HG03139 (cell line): ENCODE data around the gene DHX16.

Source experiments
- ATAC-seq: cut with Tn5 transposase; IDR thresholded peaks from one replicate; pipeline ENCODE4 v1.9.1; 2021; ENCODE audit not compliant: unreplicated experiment

Gene DHX16

GRCh38 chr6:30696432-30696831 lies 23.6 kb upstream of the DHX16 start:
- no peak for ATAC-seq

DNA sequence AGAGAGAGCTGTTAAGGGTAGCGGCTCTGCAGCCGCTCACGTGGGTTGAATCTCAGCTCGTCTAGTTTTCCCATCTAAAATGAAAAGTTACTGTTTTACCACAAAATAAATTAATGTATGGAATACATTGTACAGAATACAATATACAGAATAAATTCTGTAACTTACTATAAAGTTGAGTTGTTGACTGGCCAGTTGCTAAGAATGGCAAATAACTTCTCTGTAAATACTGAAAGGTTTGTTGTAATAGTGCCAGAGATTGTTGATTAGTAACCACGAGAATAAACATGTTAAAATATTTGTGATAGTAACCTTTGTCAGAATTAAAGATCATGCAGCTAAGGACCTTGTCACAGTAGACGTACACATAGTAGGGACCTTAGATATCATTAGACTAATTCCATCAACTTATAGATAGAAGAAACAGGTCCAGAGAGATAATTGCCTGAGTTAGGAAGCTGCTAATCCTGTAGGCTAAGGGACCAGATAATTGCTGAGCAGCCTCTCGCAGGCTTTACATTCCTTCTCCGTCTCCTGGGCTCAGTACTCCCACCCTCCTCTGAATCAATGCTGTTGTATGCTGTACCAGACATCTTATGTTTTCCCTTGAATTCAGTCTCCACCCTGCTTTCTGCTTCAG lies 18.5 kb upstream of the DHX16 start:
- no peak for ATAC-seq

DNA sequence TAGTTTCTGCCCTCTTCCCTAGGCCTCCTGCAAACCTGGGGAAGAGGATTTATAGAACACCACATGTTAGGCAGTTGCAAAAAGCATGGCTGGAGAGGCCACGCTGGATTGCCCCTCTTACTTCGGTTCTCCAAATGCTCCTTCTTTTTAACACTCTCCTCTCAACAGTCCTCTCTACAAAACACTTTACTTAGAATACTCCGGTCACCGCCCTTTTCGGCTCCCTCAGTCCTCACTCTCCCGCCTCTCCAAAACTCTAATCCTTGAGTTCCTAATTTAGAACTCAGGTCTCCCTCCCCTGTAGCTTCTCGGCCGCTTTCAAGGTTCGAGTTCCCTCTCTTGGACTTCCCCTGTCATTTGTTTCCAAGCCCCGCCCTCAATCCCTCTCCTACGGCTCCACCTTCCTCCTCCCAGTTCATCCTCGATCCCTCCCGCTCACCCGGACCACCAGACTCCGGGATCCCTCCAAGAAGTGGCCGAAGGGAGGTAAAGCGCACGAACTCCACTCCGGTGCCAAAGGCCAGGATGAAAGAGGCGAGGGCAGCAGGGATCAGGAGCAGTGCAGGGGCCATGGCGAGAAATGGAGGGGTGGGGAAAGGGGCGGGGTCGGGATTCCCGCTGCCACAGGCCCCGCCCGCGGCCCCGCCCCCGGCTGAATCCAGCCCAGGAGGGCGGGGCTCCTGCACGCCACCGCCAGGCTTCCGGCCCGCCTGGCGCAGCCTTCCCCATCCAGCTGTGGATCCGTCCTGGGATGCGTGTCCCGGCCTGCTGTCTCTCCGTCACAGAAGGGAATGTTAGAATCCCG lies 17.8 kb upstream of the DHX16 start, which contains the start of gene NRM:
Gene NRM, minus strand, starts transcription at position 582 of the 805 bp plus-strand sequence. Its CDS starts 10 bp downstream, at position 572.
- peak; percentile 26 for ATAC-seq

DNA sequence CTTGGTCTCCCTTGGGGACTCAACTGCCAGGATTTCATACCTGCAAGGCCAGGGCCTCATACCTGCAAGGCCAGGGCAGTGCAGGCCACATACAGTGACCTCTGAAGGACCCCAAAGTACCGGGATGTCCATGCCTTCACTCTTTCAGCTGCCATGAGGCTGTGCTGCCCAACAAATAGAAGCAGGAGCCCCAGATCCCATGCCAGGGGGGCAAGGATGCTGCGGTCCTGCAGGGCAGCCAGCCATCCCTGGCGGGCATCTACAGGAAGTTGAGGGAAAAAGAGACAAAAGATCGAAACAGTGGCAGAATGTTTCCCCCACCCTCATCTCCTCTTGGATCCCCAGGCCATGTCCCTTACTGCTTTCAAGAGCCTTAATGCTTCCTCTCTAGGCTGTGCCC lies 17.2 kb upstream of the DHX16 start:
- ATAC-seq = no peak

GRCh38 chr6:30689022-30689865 lies 16.4 kb upstream of the DHX16 start:
- no peak for ATAC-seq

DNA sequence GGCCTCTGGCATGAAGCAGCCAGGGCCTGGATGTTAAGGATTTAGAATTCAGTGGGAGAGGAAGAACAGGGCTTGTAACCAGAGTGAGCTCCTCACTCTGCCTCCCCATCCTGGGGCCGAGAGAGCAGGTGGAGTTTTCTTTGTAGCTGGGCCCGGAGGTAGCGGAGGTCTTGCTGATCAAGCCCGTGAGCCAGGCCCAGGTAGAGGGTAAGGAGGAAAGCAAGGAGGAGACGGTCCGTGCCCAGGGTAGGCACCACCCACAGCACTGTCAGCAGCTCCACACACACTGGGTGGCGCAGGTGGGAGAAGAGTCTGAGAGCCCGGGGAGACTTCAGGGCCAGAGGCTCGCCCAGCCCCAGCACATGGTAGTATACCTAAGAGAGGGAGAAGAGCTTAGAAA lies 15.8 kb upstream of the DHX16 start:
- no peak for ATAC-seq

GRCh38 chr6:30687659-30688431 lies 15.0 kb upstream of the DHX16 start:
- ATAC-seq = no peak

DNA sequence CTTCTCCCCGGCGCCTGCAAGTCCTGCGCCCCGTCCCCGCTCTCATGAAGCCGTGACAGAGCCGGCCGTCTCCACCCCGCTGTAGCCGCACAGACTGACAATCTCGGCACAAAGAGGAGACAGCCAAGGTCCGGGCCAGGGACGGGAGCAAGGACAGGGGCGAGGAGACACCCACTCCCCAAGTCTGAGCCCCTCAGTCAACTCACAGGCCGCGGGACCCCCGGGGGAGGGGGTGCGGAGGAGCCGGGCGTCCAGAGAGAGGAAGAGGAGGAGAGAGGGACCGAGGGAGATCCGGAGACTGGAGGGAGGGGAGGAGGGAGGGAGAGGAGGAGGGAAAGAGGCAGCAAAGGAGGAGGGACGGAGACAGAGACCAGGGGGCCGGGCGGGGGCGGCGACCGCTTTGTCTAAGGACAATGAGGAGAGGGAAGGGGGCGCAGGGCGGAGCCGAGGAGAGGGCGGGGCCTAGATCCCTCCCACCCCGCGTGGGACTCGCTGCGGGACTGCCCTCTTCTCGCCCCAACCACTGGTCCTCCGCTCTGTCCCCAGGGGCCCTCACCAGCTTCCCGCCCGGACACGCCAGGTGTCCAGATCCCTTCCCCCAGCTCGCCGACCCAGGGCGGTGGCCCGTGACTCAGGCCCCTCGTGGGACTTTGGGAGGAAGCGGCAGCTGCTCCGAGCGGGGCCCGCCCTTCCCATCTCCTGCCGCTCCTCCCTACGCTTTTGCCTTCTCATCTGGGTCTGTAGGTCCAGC lies 14.3 kb upstream of the DHX16 start:
- peak; percentile 35 for ATAC-seq

GRCh38 chr6:30686009-30686907 lies 13.5 kb upstream of the DHX16 start, which contains the start of gene PPP1R18:
PPP1R18 (minus strand) TSS chr6:30686645; CDS start chr6:30686018, 627 bp downstream.
- ATAC-seq = no peak

DNA sequence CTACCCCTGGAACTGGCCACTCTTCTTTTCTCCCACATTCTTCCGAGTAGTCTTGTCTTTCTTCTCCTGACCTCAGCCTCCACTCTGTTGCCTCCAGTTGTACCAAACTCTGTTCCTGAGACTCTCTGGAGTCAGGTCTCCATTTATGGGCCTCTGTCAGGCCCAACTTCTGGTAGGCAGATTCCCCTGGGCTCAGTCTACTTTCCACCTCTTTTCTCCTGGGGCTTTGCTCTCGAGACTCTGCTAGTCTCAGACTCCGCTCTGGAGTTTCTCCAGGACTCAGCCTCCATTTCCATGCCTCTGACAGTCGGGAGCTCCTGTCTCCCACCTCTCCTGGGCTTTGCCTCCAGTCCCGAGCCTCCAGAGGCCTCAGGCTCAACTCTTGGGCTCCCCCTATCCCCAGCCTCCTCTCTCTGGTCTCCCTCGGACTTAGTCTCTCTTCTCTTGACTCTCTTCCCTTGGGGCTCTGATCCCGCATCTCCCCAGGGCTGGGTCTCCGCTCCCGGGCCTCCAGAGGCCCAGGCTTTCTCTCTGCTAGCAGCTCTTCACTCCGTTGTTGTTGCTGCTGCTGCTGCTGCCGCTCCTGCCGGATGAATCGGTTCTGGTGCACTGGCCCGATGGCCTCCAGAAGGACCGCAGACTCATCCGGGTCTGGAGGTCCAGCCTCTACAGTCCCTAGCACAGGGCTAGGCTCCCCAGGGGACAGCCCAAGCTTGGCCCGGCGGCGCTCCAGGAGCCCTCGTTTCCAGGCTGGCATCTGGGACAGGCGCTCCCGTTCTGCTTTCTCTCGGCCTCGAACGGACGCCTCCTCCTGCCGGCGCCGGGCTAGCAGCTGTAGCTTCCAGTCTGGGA lies 12.6 kb upstream of the DHX16 start:
- ATAC-seq = no peak

DNA sequence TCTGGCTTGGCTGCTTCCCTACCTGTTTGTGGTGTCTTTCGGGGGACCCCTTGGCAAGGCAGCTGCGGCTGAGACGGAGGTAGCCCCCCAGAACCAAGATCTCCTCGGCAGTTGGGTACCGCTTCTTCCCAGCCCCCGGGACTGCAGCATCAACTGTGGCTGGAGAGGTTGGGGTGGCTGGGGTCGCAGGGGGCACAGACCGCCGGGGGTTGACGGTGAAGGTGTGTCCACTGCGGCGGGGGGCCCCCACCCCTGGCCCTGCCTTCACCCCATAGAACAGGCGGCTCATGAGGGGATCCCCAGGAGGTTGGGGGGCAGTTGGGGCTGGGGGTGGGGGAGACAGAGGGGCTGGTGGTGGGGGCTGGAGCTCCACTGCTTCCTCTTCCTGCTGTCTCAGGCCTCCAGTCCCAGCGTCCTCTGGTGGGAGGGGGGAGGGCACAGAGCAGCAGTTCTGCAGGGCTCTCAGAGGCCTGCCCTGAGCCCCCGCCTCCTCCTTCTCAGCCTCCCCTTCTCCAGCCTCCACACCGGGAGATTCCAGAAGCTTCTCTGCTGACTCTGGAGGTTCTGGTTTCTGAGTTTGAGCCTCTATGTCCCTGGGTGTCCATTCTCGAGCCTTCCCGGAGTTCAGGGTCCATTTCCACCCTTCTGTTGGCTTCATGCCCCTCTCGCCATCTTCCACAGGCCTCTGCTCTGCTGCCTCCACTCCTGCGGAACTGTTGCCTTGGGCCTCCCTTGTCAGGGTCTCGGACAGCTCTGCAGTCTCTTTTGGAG lies 11.8 kb upstream of the DHX16 start:
- ATAC-seq = no peak

DNA sequence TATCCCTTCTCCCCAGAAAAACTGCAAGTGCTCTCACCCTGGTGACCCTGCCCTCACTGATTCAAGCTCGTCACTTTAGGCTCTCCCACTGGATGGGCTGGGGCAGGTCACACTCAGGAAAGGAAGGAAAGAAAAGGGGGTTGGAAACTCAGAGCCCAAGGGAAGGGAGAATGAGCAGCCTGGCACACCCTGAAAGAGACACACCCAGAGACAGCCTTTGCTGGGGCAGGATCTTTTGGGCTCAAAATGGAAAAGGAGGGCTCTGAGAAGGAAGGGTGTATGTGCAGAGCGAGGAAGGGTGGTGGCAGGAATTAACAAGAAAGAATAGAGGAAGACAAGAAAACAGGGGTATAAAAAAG lies 11.2 kb upstream of the DHX16 start:
- ATAC-seq = no peak

DNA sequence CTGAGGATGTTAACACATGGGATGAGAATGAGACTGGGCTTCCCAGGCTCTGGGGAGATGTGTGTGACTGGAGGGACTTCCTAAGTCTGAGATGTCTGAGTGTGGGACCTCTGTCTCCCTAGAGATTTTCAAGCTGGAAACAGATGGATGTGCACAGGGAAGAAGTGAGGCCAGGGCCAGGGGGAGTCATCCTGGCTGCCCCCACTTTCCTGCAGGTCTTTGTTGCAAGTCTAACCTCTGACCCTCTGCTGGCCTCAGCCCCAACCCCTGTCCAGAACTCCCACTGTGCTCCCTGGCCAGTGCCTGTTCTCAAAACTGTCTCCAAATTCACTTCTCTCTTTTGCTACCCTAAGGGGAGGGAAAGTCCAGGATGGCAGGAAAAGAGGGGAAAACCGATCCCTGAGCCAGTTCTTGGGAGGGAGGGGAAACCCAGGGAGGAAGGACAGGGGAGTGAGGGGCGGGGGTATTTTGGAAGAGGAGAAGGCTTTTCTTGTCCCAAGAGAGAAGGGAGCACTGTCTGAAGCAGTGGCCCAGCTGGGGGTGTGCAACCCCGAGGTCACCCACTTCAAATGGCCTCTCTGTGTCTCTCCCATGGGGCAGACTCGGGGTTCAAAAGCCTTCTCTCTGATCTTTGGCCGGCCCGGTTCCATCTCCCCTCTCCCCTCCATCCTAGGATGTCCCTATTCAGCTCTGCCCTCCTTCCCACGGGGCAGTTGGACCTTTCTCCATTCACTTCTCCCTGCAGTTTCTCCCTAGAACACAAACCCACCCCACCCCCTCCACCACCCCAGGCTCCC lies 10.6 kb upstream of the DHX16 start:
- ATAC-seq = no peak

GRCh38 chr6:30682143-30683117 lies 9.6 kb upstream of the DHX16 start:
- ATAC-seq = peak; percentile 35

DNA sequence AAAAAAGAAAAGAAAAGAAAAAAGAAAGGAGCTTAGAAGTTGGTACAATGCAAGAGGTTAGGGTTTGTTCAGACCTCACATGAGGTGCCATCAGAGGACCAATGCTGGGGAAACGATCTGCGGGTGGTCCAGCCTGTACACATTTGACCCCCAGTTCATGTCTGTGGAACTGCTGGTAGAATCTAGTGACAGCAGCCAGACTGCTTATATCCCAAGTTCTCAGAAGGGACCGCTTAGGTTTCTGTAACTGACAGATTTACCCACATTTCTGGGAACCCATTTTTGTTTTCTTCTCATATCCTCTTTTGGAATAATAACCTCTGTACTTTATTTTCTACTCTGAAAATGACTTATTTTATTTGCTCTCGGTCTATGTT lies 8.9 kb upstream of the DHX16 start:
- no peak for ATAC-seq
